ENCODE results near the gene CIPC.

The CIPC gene, protein sequence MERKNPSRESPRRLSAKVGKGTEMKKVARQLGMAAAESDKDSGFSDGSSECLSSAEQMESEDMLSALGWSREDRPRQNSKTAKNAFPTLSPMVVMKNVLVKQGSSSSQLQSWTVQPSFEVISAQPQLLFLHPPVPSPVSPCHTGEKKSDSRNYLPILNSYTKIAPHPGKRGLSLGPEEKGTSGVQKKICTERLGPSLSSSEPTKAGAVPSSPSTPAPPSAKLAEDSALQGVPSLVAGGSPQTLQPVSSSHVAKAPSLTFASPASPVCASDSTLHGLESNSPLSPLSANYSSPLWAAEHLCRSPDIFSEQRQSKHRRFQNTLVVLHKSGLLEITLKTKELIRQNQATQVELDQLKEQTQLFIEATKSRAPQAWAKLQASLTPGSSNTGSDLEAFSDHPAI

GRCh38 chr14:77097700-77098528 lies at the start of gene CIPC:
Gene CIPC (plus strand): TSS chr14:77098258. CDS start chr14:77105709, 7,451 bp downstream.
- Histone ChIP-seq H2AFZ (ENCODE audit: low read depth, low read length) (peak within 1 kb of the TSS; percentile 99), H3K9me3 (ENCODE audit: insufficient read depth, low read length, severe bottlenecking) (no peaks in the 10 kb centered on the region), H3K27ac (ENCODE audit: low read length) (peak within 1 kb of the TSS; percentile 90), H3K9ac (ENCODE audit: low read depth, low read length) (peak within 1 kb of the TSS; percentile 70), H3K4me2 (ENCODE audit: insufficient read depth, low read length) (peak within 1 kb of the TSS; percentile 89), H3K4me1 (ENCODE audit: insufficient read depth, low read length) (peaks cover 28% of the 10 kb centered on the region), H4K20me1 (ENCODE audit: insufficient read depth, low read length) (no peaks in the 10 kb centered on the region), H3K27me3 (ENCODE audit: insufficient read depth, low read length, poor library complexity) (no peaks in the 10 kb centered on the region), H3K36me3 (ENCODE audit: insufficient read depth, low read length) (no peaks in the 10 kb centered on the region), H3K79me2 (ENCODE audit: insufficient read depth, low read length) (peaks cover 48% of the 10 kb centered on the region), H3K4me3 (ENCODE audit: low read depth in 1 of 2, low read length in 2 of 2) (peak within 1 kb of the TSS; percentile 79 to 98)
- TF ChIP-seq CTCF (IDR thresholded peaks at IDR 0.05; ENCODE audit: borderline replicate concordance, extremely low read depth, low read length, poor library complexity, severe bottlenecking) (no peak), EZH2 (IDR thresholded peaks at IDR 0.05; ENCODE audit: borderline replicate concordance, low read depth, low read length, severe bottlenecking) (no peak)
- DNase-seq (peak; percentile 99), ATAC-seq (ENCODE audit: insufficient read depth, low read depth) (peak; percentile 90)

GRCh38 chr14:77051116-77051515 lies 46.9 kb upstream of the CIPC start:
- Histone ChIP-seq H3K4me3 (ENCODE audit: low read depth in 1 of 2, low read length in 2 of 2) (no peak overlapping the region), H3K27me3 (ENCODE audit: insufficient read depth, low read length, poor library complexity) (no peaks in the 10 kb centered on the region), H3K9me3 (ENCODE audit: insufficient read depth, low read length, severe bottlenecking) (no peaks in the 10 kb centered on the region), H2AFZ (ENCODE audit: low read depth, low read length) (no peak overlapping the region), H3K27ac (ENCODE audit: low read length) (no peak overlapping the region), H3K79me2 (ENCODE audit: insufficient read depth, low read length) (no peaks in the 10 kb centered on the region), H3K4me2 (ENCODE audit: insufficient read depth, low read length) (no peak overlapping the region), H3K9ac (ENCODE audit: low read depth, low read length) (no peak overlapping the region), H3K36me3 (ENCODE audit: insufficient read depth, low read length) (no peaks in the 10 kb centered on the region), H3K4me1 (ENCODE audit: insufficient read depth, low read length) (peaks cover 4% of the 10 kb centered on the region; the same call in 1 of the 2 replicates), H4K20me1 (ENCODE audit: insufficient read depth, low read length) (no peaks in the 10 kb centered on the region)
- ATAC-seq (ENCODE audit: insufficient read depth, low read depth) (no peak), DNase-seq (no peak)
- no peak for TF ChIP-seq CTCF (IDR thresholded peaks at IDR 0.05; ENCODE audit: borderline replicate concordance, extremely low read depth, low read length, poor library complexity, severe bottlenecking)
- no peak for TF ChIP-seq EZH2 (IDR thresholded peaks at IDR 0.05; ENCODE audit: borderline replicate concordance, low read depth, low read length, severe bottlenecking)

GRCh38 chr14:77052281-77053044 lies 45.6 kb upstream of the CIPC start:
- H3K9me3 ChIP-seq (ENCODE audit: insufficient read depth, low read length, severe bottlenecking) = no peaks in the 10 kb centered on the region
- H3K27me3 ChIP-seq (ENCODE audit: insufficient read depth, low read length, poor library complexity) = no peaks in the 10 kb centered on the region
- no peak for TF ChIP-seq CTCF (IDR thresholded peaks at IDR 0.05; ENCODE audit: borderline replicate concordance, extremely low read depth, low read length, poor library complexity, severe bottlenecking)
- TF ChIP-seq EZH2 (IDR thresholded peaks at IDR 0.05; ENCODE audit: borderline replicate concordance, low read depth, low read length, severe bottlenecking) = no peak
- no peak overlapping the region for H3K4me3 ChIP-seq (ENCODE audit: low read depth in 1 of 2, low read length in 2 of 2)
- no peak for DNase-seq
- H3K27ac ChIP-seq (ENCODE audit: low read length) = peak overlapping the region; percentile 56
- H3K36me3 ChIP-seq (ENCODE audit: insufficient read depth, low read length) = no peaks in the 10 kb centered on the region
- no peak; the same call in 2 of the 3 replicates for ATAC-seq (ENCODE audit: insufficient read depth, low read depth)
- H3K4me2 ChIP-seq (ENCODE audit: insufficient read depth, low read length) = no peak overlapping the region
- 0 out of 2 replicates have a peak overlapping the region, but pooled peaks have one; percentile 13 for H3K9ac ChIP-seq (ENCODE audit: low read depth, low read length)
- H2AFZ ChIP-seq (ENCODE audit: low read depth, low read length) = no peak overlapping the region
- H3K79me2 ChIP-seq (ENCODE audit: insufficient read depth, low read length) = no peaks in the 10 kb centered on the region
- H3K4me1 ChIP-seq (ENCODE audit: insufficient read depth, low read length) = peaks cover 4% of the 10 kb centered on the region; the same call in 1 of the 2 replicates
- H4K20me1 ChIP-seq (ENCODE audit: insufficient read depth, low read length) = no peaks in the 10 kb centered on the region
